NCI-H1105 treated with DMSO at 0.1 percent for 48 hours (cell line): ENCODE measurements around the gene UGT1A10.

ENCODE experiments used
- DNase-seq: peaks from one replicate; lab custom pipeline; 2025; lab: John Stamatoyannopoulos, UW

UGT1A10 gene

GRCh38 chr2:233773854-233774253, 137.6 kb downstream of the UGT1A10 start:
- DNase-seq, result no peak

DNA sequence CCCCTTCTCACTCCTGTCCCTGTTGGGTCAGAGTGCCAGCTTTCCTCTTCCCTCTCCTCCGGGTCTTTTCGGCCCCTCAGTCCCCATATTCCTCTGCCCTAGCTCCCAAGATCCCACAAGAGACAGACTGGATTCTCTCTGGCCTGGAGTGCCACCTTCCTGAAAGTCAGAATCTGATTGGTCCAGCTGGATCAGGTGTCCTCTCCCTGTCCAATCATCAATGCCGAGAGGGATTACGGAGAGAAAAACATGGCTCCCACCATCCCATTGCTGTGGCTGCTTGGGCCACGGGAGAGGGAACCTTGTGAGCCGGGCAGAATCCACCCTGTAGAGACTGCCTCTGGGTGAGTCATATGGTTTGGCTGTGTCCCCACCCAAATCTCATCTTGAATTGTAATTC, 139.2 kb downstream of the UGT1A10 start:
- DNase-seq, result no peak

DNA sequence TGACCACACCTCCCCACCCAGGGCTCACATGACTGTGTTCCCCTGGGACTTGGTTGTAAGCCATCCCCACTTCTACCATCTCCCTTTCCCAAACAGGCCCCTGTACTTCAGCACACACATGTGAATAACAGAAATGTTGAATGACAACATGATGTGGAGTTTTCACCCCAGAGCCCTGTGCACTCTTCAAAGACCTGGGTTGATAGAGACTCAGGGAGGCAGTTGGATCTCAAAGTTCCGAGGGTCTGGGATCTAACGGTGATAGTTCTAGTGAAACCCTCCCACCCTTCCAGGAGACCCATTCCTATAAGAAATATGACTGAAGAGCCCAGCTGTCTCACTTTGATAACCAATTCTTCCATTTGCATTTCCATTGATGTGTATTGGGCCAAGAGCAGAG, 141.8 kb downstream of the UGT1A10 start, which contains the start of gene MROH2A:
TSS of gene MROH2A (plus strand) at position 301 of the 400 bp plus-strand sequence. CDS start 1,029 bp downstream, outside the sequence.
- DNase-seq, result no peak

- no peak for DNase-seq
Measured at GRCh38 chr2:233779722-233780121, 143.5 kb downstream of the UGT1A10 start.

DNA sequence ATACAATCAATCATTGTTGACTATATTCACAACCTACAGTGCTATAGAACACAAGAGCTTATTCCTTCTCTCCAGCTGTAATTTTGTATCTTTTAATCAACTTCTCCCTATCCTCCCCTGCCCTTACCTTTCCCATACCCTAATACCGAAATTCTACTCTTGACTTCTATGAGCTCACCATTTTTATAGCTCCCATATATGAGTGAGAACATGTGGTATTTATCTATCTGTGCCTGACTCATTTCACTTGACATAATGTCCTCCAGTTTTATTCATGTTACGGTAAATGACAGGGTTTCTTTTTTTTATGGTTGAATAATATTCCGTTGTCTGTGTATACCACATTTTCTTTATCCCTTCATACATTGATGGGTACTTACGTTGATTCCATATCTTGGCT, 144.5 kb downstream of the UGT1A10 start:
- DNase-seq, result no peak

- no peak for DNase-seq
Measured at GRCh38 chr2:233789554-233789953, 153.3 kb downstream of the UGT1A10 start.

- no peak for DNase-seq
Measured at GRCh38 chr2:233791151-233791882, 155.1 kb downstream of the UGT1A10 start.

DNA sequence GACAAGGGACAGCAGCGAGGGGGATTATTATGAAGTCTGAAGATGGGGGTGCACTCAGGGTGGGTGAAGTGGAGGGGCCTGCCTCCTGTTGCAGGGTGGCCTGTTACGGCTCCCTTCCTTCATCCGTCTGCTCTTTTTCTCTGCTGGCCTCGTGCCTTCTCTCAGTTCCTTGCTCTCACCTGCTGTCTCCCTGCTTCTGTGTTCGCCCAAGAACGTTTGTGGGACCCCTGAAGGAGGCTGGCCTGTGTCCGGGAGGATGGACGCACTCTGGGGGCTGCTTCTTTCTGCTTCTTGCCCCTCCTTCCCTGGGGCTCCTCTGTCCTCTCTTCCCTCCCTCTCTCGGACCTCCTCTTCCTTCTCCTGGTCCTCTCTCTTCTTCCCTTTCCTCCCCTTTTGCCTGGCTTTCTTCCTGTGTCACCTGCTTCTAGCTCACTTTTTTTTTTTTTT, 155.7 kb downstream of the UGT1A10 start:
- DNase-seq, result no peak

DNA sequence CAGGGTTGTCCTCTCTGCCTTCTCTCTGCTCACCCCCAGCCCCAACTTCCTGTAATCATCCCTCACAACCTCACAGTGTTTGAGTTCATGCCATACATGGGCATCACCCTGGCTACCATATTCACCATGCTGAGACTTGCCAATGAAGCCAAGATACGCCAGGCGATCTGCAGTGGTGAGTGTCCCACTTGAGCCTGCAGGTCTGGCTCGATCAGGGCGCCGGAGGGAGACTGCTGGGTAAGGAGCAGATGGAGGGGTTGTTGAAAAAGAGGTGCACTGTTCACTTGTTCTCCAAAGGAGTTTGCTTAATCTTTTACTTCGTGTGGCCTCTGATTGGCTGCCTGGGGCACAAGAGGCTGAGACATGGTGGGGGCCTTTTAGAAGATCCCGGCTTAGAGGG, 156.5 kb downstream of the UGT1A10 start:
- DNase-seq, result no peak

GRCh38 chr2:233793465-233794127, 157.3 kb downstream of the UGT1A10 start:
- DNase-seq, result no peak

DNA sequence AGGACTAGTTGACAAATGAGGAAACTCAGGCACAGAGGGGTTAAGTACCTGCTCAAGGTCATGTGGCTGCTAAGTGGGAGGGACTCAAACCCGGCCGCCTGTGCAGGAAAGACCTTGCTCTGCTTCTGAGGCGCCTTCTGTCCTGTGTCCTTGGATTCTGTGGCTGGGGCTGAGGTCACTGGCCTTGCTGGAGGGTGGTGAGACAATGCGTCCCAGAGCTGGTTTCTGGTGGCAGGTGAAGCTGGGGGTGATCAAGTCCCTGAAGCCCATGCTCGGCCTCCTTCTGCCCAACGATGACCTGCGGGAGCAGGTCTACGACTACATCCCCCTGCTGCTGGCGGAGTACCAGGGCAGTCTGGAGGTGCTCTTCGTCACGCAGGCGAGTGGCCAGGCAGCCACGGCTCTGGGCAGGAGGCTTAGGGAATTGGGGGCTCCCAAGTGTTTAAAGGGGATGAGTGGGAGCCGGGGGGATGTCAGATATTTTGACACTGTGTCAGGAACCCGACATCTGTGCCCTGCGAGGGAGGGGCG, 157.9 kb downstream of the UGT1A10 start:
- no peak for DNase-seq

- DNase-seq, result no peak
Measured at GRCh38 chr2:233795735-233796171, 159.5 kb downstream of the UGT1A10 start.

GRCh38 chr2:233796254-233796653, 160.0 kb downstream of the UGT1A10 start:
- no peak for DNase-seq

DNA sequence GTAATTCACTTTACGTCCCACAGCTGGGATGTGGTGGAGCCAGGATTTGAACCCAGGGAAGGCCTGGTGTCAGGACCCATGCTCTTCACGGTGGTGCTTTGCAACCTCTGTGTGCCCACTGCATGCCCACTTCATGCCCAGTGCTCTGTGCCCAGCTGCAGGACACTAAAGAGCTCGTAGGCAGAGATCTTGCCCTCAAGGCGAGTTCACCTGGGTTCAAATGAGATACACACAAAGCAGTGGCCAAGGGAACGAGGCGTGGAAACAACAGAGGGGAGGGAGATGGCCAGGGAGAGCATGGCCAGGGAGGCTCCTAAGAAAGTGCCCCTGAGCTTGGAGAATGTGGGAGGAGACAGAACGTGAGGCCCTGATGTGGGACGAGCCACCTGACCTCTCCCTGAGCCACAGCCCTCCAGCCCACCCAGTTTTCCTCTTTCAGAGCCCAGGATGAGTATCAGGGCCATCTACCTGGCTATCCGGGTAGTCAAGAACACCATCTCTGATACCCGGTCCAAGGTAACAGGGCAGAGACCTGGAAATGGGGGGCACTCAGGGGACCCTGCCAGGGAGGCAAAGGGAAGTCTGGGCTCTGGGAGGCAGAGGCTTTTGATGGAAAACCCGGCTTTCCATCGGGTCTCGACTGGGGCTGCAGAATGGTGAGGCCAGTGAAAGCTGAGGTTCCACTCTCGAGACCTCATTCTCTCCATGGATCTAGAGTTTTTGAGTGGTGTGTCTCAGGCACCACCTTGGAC, 162.3 kb downstream of the UGT1A10 start:
- DNase-seq, result no peak

- DNase-seq, result no peak
Measured at GRCh38 chr2:233799087-233799665, 162.9 kb downstream of the UGT1A10 start.

- DNase-seq, result no peak
Measured at GRCh38 chr2:233799716-233800115, 163.5 kb downstream of the UGT1A10 start.

DNA sequence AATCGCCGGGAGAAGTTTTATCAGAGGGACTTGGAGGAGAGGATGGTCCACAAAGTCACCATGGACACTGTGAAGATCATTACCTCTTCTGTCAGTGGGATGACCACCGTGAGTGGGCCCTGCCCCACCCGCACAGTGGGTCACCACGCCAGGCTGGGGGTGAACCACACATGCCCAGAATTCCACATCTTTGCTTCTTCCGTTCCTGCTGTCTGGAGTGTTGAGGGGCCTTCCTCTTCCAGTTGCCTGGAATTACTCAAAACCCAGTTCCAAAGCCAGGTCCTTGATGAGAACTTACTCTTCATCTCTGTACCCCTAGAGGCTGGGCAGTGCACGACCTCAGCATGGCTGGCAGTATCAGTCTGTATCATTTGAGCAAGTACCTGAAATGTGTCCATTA, 164.0 kb downstream of the UGT1A10 start:
- no peak for DNase-seq

DNA sequence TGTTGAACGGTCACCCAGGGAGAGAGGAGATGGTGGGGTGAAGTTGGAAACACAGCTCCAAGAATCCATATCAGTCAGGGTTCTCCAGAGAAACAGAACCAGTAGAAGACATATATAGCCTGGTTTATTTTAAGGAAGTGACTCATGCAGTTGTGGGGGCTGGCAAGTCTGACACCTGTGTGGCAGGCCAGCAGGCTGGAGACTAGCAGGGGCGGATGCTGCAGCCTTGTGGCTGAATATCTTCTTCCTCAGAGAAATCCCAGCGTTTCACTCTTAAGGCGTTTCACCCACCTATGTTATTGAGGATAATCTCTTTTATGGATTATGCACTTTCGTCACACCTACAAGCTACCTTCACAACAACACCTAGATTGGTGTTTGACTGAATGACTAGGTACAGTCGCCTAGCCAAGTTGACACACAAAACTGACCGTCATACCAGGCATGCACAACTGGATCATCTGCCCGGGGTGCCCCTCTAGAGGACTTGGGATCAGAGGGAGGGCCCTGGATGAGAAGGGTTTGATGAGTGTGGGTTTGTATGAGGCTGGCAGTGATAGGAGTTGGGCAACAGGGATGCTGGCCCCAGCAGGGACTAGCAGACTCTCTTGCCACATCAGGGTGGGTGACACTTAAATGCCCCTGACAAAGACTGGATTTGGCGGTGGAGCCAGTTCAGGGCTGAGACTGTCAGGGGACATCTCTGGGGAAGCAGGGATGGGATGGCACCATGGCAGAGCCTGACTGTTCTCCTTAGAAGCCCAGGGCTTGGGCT, 165.3 kb downstream of the UGT1A10 start:
- DNase-seq, result no peak

- DNase-seq, result no peak
Measured at GRCh38 chr2:233802132-233802815, 166.0 kb downstream of the UGT1A10 start.

GRCh38 chr2:233803292-233803911, 167.2 kb downstream of the UGT1A10 start:
- DNase-seq, result no peak
